ENCODE results near the gene IRF7. TPM values are rescaled to one million over a fixed set of nuclear protein-coding genes. Genes with fewer than 3 reads are reported as not detected.
A peak's percentile ranks its signal among the peaks of the same experiment; 100 is the strongest.

Gene IRF7
- total and polyA plus RNA-seq, 9 of the 15 experiments (the other 6 are each of a cell fraction or from before 2014, with no cell fraction given): 0.27 to 7.6 (median 1.8) TPM

DNA sequence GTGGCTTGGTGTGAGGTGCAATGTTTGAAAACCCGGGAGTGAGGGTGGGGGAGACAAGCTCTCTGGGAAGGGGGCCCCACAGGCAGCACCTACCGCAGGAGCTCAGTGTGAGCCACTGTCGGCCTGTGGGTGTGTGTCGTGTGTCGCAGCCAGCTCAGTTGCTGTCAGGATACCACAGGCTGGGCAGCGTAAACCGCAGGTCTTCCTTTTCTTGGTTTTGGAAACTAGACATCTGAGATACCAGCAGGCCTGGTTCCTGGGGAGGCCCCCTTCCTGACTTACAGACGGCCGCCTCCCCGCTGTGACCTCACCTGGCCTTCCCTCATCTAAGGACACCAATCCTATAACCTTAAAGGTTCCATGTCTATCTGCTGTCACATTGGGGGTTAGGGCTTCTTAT is 19.4 kb downstream of the IRF7 start:
- TF ChIP-seq NR1H2 (CRISPR knock-in tag; IDR thresholded peaks at IDR 0.05): no peak
- peak overlapping the region in 1 of 2 experiments; percentile 29; a peak in 1 of 4 replicates for H3K9ac ChIP-seq (ENCODE audit: insufficient read depth in 1 of 2, low read depth in 2 of 2, low read length in 2 of 2)
- H3K27me3 ChIP-seq (ENCODE audit: control insufficient read depth in 2 of 2, insufficient read depth in 2 of 2, low read length in 2 of 2): no peaks in the 10 kb centered on the region
- ATAC-seq (no peak), DNase-seq (ENCODE audit: extremely low read depth in 1 of 4, low spot score in 3 of 4) (no peak), FAIRE-seq (no peak)
- H3K9me3 ChIP-seq (replicated peaks; ENCODE audit: control insufficient read depth, insufficient read depth, low read depth, low read length): no peaks in the 10 kb centered on the region
- no TSS peak for BruUV-seq (replicated peaks)
- no peaks in the 10 kb centered on the region; the same call in 1 of the 3 replicates for H3K79me2 ChIP-seq (ENCODE audit: control insufficient read depth, insufficient read depth, low read length)
- no peak overlapping the region for H3K27ac ChIP-seq (ENCODE audit: extremely low read depth, low read depth, low read length)
- ChIA-PET POLR2A (interaction anchor here (0.7 to 1.7 kb wide), 3 partner anchors 9 to 48 kb away, joined by 3 to 4 read pairs (median 3); no protein-coding TSS in a partner anchor), CTCF (ENCODE audit: low intra/inter-chr PET ratio) (no interaction called here)
- WGBS (ENCODE audit: insufficient coverage, low coverage, missing lambda C conversion rate): 96% methylated on average over 10 of the region's 10 CpGs
- H3K4me3 ChIP-seq: no peak overlapping the region
- in situ Hi-C loops (cut with MboI): no loop called here
- H3K4me1 ChIP-seq (replicated peaks in 1 of 2; ENCODE audit: control insufficient read depth in 2 of 2, insufficient read depth in 2 of 2, low read length in 2 of 2): peaks cover 0 to 17% of the 10 kb centered on the region in 2 experiments; a peak in 1 of 5 replicates
- no peaks in the 10 kb centered on the region for H4K20me1 ChIP-seq (replicated peaks; ENCODE audit: control insufficient read depth, insufficient read depth, low read length)
- intact Hi-C loops (cut with micrococcal nuclease): no loop called here
- no peaks in the 10 kb centered on the region for H3K9me1 ChIP-seq (ENCODE audit: control insufficient read depth, insufficient read depth, low read length)
- peaks cover 87% of the 10 kb centered on the region for H3K36me3 ChIP-seq (ENCODE audit: control insufficient read depth, insufficient read depth, low read length)
- no peak overlapping the region for H3K4me2 ChIP-seq (ENCODE audit: insufficient read depth, low read length)
- no peak overlapping the region for H2AFZ ChIP-seq (ENCODE audit: low read depth, low read length)

- no peak for FAIRE-seq
- WGBS (ENCODE audit: insufficient coverage, low coverage, missing lambda C conversion rate): 78% methylated on average over 8 of the region's 10 CpGs
- in situ Hi-C loops (cut with MboI) (no loop called here), intact Hi-C loops (cut with micrococcal nuclease) (no loop called here)
- Histone ChIP-seq H3K9me1 (ENCODE audit: control insufficient read depth, insufficient read depth, low read length) (no peaks in the 10 kb centered on the region), H3K79me2 (ENCODE audit: control insufficient read depth, insufficient read depth, low read length) (no peaks in the 10 kb centered on the region; the same call in 1 of the 3 replicates), H2AFZ (ENCODE audit: low read depth, low read length) (no peak overlapping the region), H3K4me1 (replicated peaks in 1 of 2; ENCODE audit: control insufficient read depth in 2 of 2, insufficient read depth in 2 of 2, low read length in 2 of 2) (peaks cover 0 to 17% of the 10 kb centered on the region in 2 experiments; a peak in 1 of 5 replicates), H3K36me3 (ENCODE audit: control insufficient read depth, insufficient read depth, low read length) (peaks cover 92% of the 10 kb centered on the region), H3K4me2 (ENCODE audit: insufficient read depth, low read length) (no peak overlapping the region), H3K9me3 (replicated peaks; ENCODE audit: control insufficient read depth, insufficient read depth, low read depth, low read length) (no peaks in the 10 kb centered on the region), H3K4me3 (no peak overlapping the region), H4K20me1 (replicated peaks; ENCODE audit: control insufficient read depth, insufficient read depth, low read length) (no peaks in the 10 kb centered on the region), H3K27me3 (ENCODE audit: control insufficient read depth in 2 of 2, insufficient read depth in 2 of 2, low read length in 2 of 2) (no peaks in the 10 kb centered on the region), H3K9ac (ENCODE audit: insufficient read depth in 1 of 2, low read depth in 2 of 2, low read length in 2 of 2) (peak overlapping the region in 1 of 2 experiments; percentile 73; a peak in 2 of 4 replicates), H3K27ac (ENCODE audit: extremely low read depth, low read depth, low read length) (no peak overlapping the region)
- ATAC-seq: no peak
- no peak for DNase-seq (ENCODE audit: extremely low read depth in 1 of 4, low spot score in 3 of 4)
- ChIA-PET CTCF (ENCODE audit: low intra/inter-chr PET ratio) (no interaction called here), POLR2A (interaction anchor here (0.6 to 1.7 kb wide), 3 partner anchors 8 to 39 kb away, joined by 3 to 4 read pairs (median 3); no protein-coding TSS in a partner anchor)
- TF ChIP-seq FOXP4 (CRISPR knock-in tag; IDR thresholded peaks at IDR 0.05; ENCODE audit: borderline replicate concordance) (no peak), POLR2G (IDR thresholded peaks at IDR 0.05; ENCODE audit: low read depth, low read length) (peak; percentile 25; the same call in 1 of the 2 replicates), MEF2D (tag; conservative IDR thresholded peaks at IDR 0.05; ENCODE audit: low read depth) (no peak)
- no TSS peak for BruUV-seq (replicated peaks)
These were observed 20.4 kb downstream of the IRF7 start for GRCh38 chr11:595400-595799.
